NCI-H128 (cell line): Measurements from ENCODE around the gene ACVR2A.

Source experiments
- DNase-seq: peaks from one replicate; lab custom pipeline; 2025; ENCODE audit not compliant: unreplicated experiment; lab: John Stamatoyannopoulos, UW

Gene ACVR2A

DNA sequence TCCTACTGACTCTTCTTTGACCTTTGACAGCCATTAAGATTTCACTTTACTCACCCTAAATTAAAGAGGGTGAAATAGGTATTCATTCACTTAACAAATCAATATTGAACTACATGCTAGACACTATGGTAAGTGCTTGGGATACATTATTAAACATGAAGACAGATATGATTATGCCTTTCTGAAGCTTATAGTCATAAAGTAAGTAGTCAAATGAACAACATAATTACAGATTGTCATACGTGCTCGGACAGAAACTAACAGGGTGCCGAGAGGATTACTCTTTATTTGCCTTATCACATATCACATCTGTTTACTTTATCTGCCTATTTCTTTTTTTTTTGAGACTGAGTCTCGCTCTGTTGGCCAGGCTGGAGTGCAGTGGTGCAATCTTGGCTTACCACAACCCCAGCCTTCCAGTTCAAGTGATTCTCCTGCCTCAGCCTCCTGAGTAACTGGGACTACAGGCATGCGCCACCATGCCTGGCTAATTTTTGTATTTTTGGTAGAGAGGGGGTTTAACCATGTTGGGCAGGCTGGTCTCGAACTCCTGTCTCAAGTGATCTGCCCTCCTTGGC lies 9.8 kb downstream of the ACVR2A start:
- no peak for DNase-seq

DNA sequence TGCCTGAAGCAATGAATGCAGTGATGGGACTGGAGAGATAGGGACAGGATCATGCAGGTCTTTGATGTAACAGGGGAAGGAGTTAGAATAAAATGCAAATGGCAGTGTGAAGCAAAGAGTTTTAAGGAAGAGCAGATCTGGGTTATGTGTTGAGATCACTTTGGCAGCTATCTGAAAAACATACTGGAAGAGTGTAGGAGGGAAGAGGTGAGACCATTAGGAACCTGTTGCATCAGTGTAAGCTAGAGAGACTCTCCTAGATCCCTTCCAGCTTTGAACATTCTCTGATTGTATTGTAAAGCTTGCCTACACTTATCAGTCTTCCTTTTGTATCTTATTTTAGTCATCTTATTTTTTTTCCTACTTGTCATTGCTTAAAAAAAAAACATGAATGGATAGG lies 10.5 kb downstream of the ACVR2A start:
- no peak for DNase-seq

DNA sequence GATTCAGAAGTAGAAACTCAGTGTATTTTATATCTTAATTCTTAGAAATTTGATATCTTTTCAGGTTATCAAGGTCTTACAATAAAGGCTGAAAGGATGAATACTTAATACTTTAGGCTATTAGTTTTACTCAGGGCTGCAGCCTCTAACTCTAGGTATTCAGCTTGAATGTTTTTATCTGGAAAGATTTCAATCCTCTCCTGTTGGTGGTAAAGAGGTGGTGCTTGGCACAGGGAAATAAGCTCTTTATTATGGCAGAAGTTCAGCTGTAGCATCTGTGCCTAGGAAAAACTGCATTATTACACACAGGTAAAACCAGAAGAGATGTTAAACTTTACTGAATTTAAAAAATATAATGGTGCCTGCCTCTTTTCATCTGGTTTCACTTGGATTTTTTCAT lies 11.1 kb downstream of the ACVR2A start:
- no peak for DNase-seq

DNA sequence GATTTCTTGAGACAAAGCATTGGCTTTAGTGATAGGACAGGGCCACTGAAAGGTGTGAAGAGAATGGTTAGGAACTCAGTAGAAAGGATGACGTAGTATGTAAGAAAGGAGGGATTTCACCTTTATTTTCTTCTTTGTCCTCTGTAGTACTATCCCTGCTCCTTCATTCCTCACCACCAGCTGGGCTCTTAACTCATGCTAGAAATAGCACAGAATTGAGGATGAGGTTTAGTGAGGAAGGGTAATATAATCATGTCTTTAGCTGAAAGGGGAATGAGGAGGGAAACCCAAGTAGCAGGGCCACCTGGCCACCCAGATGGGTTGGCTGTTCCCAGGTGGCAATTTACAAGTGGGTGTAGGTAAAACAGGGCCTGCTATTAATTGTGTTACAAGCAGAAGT lies 15.2 kb downstream of the ACVR2A start:
- no peak for DNase-seq

DNA sequence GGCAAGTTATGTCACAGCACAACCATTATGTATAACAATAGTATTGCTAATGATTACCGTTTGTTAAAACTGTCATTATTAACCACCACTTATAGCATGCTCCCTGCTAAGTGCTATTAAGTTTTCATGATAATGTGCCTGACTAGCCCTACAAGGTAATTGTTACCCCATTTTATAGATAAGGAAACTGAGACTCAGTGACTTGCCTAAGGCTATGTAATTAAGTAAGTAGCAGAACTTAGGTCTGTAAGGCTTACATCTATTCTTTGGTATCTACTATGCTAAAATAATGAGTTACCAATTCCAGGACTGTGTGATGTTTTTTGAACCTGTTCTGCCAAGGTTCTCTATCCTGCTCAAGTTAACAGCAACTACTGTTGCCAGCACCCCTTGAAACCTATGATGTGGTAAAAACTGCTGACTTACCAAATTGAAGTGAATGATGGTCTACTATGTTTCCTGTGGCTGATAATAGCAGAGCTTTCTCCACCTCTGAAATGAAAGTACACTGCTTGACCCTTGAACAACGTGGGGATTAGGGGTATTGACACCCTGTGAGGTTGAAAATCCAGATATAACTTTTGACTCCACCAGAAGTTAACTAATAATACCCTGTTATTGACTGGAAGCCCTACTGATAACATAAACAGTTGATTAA lies 18.2 kb downstream of the ACVR2A start:
- no peak for DNase-seq

DNA sequence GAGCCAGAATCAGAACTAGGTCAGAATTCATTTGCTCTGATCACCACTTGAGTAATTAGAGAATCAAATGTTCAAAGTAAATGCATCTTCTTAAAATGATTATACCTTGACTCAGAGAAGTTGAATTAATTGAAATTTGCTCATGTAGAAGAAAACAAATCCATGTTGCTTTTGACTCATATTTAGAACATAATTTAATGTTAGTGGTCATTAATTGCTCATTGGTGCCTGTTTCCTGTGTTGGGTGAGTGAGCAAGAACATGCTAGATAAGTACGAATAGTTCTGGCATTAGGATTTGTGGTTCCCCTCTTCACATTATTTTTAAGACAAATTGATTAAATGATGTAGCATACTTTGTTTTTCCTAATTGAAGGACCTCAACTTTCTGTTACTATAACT lies 19.0 kb downstream of the ACVR2A start:
- no peak for DNase-seq

DNA sequence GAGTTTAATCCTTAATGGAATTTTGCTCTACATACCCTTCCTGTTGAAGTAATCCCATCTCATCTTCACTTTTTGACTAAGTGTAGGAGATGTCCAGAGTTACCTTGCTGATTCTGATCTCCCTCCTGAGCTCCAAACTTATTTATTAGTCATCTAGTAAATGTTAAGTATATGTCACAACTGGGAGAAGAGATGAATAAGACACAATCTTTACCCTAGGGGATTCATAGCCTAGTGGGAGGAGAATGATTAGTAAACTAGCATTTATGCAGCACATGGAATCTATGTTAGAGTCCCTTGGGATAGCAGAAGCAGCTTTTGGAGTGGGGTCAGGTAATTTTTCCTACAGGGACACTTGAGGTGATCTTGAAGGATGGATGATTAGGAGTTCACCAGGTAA lies 20.7 kb downstream of the ACVR2A start:
- DNase-seq, result no peak

DNA sequence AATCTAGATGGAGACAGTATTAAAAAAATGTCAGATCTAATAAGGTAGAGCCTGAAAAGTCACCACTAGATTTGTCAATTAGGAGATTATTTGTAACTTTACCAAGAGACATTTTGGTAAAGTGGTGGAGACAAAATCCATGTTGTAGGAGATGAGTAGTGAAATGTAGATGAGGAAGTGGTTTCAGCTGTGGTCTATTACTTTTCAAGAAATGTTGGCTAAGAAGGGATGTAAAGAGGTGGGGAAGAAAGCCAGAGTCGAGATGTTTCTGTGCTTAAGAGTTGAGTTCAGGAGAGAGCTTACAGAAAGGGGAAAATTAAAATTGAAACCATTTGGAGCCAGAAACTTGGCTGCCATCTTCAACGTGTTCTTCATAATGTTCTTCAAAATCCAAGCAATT lies 22.2 kb downstream of the ACVR2A start:
- DNase-seq, result no peak

DNA sequence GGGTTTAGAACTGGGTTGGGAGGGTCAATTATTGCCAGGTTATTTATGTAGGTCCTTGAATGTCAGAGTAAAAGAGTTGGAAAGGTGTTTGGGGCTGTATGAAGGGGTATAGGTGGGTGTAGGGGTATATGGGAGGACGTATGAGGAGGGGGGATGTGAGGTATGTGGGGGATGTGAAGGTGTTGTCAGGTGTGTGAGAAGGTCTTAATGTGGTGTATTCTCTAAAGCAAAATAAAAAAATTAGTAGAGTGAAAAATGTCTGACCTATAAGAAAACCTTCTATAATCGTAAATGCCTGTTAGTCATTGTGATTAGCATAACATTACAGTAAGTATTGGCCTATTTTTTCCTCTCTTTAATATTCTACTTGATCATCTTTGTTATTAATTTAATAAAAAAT lies 25.1 kb downstream of the ACVR2A start:
- no peak for DNase-seq

DNA sequence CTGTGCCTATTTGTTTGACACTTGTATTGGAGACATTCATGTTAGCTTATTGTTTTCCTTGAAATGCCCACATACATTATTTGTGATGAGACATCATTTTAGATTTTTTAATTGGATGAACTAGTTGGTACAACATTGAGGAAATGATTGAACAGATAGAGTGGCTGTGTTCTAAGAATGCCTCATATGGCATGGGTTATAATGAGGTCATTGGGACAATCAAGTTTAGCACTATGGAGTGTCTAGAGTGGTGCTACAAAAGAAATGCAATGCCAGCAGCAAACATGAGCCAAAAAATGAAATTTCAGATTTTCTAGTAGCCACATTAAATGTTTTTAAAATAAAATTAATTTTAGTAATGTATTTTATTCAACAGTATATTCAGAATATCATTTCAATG lies 28.1 kb downstream of the ACVR2A start:
- DNase-seq, result no peak

DNA sequence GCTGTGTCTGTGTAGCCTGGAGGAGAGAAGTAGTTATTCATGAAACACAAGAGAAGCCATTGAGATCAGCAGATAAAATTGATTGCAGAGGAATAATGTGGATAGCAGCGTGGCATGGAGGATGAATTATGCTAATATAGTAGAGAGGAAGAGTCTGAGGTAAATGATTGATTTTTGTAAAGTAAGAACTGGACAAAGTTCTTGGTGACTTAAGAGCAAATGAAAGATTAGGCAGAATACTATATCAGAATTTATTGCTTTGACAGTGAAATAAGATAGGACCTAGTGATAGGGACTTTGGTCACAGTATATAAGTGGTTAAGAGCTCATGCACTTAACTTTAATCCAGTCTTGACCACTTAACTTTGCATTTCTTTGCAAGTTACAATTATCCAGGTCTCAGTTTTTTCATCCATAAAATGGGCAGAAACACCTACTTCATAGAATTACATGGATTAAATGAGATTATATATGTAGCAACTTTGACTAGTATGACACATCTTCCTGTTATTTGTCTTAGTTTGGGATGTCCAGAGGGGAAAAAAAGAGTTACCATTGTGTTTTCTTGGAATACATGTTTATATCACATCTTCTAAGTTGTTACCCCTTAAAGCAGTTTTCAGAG lies 29.1 kb downstream of the ACVR2A start:
- DNase-seq, result no peak

DNA sequence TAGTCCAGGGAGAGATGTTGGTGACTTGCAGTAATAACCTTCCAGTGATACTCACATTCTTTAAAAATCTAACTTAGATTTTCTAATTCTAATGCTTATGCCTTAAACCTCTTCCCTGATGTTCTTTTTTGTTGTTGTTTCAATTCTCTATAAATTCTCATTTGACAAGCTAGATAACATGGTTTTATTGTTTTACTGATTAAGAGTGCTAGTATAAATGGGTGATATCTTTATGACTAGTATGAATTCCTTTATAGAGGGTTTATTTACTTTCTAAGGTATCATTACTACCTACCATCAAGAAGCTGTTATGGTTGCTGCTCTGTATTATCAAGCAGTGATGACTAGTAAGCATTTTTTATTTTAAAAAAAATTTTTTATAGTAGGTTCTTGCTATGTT lies 35.0 kb downstream of the ACVR2A start:
- DNase-seq, result no peak

DNA sequence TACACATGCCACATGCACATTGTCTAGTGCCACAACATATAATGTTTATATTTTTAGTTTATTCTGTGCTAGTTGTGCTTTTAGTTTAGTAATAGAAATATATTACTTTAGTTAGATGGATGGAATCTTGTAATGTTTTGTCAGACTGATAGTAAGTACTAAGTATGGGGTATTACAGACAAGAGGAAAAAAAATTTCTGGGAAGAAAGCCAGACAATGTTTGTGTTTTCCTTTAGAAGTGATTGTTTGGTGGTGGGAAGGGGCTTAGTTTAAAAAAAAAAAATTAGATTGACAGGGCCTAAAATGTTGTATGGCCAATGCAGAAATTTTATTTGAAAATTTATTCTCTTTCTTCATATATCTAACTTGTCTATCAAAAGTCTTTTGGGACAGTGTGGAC lies 37.8 kb downstream of the ACVR2A start:
- no peak for DNase-seq

DNA sequence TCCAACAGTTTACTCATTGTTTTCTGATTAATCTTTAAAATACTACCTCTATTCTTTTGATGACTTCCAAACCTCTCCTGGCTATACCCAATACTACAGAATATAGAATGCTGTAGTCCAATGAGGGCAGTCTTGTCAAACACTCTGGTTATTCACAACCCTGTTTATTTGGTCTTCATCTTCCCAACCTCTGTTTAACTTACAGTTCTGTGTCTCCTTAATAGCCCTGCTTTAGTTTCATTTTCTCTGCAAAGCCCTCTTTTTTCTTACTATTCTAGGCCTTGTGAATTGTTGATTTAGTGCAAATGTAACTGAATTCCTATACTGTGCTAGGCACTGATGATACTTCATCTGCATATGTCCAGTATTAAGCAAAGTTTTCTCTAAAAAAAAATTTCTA lies 40.0 kb downstream of the ACVR2A start:
- no peak for DNase-seq

DNA sequence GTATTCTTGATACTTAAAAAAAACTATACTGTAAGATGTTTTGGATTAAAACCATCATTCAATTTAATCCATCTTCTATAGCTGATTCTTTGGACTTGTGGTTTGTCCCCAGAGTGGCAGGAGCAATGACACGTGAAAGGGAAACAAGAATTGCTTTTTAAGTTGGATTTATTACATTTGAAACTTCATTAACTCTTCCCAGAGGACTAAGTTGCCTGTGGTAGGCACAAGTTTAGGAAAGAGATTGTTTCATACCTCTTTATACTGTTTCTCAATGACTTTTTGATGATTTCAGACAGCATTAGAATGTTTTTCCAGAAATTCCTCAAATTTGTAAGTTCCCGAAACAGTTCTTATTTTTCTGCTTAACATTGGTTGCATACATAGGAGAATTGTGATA lies 41.3 kb downstream of the ACVR2A start:
- no peak for DNase-seq

DNA sequence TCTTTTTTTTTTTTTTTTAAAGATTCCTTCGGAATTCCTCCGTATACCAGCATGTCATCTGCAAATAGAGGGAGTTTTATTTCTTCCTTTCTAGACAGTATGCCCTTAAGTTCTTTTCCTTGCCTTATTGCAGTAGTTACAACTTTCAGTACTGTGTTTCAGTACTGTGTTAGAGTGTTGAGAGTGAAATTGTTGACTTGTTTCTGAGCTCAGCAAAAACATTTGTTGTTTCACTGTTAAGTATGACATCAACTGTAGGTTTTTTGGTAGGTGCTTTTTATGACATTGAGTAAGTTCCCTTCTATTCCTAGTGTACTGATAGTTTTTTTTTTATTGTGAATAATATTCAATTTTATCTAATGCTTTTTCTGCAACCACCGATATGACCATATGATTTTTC lies 43.9 kb downstream of the ACVR2A start:
- DNase-seq, result no peak

DNA sequence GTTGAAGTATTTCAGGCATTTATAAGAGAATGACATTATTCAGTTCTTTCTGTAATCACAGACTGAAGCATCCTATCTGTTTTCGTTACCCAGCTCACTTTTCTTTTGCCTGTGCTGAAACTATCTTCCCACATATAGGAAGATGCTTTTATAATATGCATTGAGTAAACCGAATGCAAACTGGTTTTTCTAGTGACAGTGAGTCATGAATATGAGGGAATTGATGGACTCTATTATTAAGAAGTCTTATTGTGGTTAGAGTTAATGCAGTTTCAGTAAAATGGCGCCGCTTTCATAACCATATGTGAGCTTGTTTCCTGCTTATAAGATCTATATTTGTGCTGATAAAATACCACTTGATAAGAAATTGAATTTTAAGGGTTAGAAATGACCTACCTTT lies 59.2 kb downstream of the ACVR2A start:
- no peak for DNase-seq

DNA sequence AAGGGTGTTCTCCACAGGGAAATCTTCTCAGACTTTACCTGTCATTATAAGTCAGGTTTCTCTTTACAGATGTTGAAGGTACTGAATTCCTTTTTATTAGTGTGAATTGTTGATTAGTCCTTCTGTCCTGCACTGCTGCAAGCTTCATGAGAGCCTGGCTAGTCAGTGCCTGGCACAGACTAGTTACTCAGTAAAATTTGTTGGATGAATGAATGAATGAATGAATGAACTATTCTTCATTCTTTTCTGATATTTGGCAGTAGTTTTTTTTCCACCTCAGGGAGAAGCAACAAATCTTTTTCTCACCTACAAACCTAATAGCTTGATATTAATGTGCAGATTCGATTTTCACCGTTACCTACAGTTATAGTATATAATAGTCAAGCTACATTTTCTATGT lies 64.3 kb downstream of the ACVR2A start:
- no peak for DNase-seq

DNA sequence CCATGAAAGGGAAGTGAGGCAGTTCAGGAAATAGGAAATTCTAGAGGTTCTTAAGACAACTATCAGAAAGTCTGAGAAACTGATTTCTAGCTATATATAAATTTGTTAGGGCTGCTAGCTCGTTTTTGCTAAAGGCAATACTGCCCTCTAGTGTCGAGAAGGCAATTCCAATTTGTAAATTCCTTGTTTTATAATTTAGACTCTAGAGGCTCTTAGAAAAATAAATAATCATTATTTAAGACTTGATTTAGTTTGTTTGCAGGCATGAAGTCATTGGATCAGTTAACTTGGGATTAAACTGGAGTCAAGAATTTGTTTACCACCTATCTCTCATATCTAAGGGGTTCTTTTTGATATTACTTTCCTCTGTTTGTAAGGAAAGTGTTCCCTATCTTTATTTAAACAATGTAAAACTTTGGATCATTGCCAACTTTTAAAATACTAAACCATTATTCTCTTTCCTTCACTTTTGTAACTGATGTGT lies 66.2 kb downstream of the ACVR2A start:
- DNase-seq, result no peak

DNA sequence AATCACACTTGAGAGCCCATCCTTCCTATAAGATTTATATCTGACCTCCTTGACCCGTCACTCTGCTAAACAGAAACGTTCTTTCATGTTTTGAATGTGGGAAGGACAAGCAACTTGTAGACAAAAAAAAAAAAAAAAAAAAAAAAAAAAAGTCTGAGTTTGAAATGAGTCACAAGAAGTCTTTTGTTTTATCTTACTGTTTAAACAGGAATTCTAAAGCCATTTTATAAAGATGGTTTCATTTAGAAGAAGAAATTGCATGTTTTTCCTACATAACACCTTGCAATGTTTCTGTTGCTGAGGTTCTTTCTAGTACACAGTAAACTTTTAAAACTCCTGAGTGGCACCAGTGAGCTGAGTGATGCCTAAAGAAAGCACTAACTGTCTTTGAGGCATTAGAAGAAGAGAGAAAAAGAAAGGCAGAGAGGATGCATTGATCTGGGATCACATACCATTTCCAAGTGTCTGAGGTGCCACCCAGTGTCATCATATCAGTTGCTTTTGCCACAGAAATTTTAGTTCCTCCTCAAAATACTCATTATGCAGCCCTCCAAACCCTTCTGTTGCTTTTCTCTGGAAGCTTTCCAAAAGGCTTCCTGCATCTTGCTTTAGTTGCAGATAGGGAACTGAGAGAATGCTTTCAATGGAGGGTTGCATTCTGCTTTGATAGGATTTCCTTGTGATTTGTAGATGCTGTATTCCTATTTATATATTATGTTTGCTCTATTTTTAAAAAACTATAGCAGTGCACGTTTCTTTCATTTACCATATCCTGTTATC lies 69.1 kb downstream of the ACVR2A start:
- no peak for DNase-seq

DNA sequence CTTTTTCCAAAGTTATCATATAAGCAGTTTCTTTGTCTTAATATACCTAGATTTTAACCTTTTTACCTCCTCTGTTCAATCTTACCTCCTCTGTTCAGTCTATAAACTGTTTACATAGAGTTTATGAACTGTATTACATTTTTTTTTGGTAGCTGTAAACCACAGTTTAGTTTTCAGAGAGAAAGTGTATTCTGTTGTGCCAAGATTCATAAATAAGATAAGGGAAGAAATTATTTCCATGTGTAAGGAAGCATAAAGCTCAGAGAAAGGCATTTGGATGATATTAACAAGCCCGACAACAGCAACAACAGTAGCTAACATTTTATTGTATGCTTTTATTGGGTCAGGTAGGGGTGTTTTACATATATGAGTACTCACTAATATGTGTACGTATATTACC lies 71.2 kb downstream of the ACVR2A start:
- DNase-seq, result no peak

DNA sequence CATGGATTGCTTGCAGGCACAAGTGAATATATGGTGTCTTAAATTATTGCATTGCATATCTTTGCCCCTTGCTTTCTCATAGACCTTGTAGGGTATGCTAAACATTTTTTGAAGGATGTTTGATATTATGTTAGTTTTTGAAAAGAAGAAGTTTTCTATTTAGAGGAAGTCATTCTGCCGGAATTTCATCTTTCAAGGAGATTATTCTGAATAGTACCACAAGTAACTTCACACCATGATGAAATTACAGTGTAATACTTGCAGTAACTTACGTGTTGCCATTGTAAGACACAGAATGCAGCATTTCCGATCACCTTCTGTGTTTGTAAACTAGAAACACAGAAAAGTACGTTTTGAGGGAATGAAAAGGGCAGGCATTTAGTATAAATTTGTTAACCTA lies 71.9 kb downstream of the ACVR2A start:
- no peak for DNase-seq
